Epithelial cell of esophagus (primary cell): Measurements from ENCODE around the gene RPS29.
"Not testable (repeated sequence)": the region's sequence is repeated elsewhere in the genome, so short reads cannot be mapped to it uniquely, and the experiment has no call there.

Experiments
- DNase-seq: peaks from one replicate; pipeline ENCODE4 v3.0.0; 2010; ENCODE audit warnings: low read depth
- H3K4me3 ChIP-seq: 2 replicates; pipeline ENCODE4 v1.5.1; 2011; ENCODE audit warnings: mild to moderate bottlenecking, low read length, control low read depth
- TF ChIP-seq, protein P1 (sequence below): IDR thresholded peaks from 2 replicates; pipeline ENCODE4 v1.5.1; 2011; ENCODE audit warnings: low read depth, mild to moderate bottlenecking, low read length, control low read depth, inconsistent platforms; ENCODE audit not compliant: insufficient read depth; ENCODE audit errors: missing control alignments

RPS29 gene

DNA sequence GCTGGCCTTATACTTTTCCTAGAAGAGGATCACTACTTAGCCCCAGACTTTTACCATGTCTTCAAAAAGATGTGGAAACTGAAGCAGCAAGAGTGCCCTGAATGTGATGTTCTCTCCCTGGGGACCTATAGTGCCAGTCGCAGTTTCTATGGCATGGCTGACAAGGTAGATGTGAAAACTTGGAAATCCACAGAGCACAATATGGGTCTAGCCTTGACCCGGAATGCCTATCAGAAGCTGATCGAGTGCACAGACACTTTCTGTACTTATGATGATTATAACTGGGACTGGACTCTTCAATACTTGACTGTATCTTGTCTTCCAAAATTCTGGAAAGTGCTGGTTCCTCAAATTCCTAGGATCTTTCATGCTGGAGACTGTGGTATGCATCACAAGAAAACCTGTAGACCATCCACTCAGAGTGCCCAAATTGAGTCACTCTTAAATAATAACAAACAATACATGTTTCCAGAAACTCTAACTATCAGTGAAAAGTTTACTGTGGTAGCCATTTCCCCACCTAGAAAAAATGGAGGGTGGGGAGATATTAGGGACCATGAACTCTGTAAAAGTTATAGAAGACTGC is 35.9 kb upstream of the RPS29 start:
- no peak for DNase-seq
- TF ChIP-seq, protein P1, sequence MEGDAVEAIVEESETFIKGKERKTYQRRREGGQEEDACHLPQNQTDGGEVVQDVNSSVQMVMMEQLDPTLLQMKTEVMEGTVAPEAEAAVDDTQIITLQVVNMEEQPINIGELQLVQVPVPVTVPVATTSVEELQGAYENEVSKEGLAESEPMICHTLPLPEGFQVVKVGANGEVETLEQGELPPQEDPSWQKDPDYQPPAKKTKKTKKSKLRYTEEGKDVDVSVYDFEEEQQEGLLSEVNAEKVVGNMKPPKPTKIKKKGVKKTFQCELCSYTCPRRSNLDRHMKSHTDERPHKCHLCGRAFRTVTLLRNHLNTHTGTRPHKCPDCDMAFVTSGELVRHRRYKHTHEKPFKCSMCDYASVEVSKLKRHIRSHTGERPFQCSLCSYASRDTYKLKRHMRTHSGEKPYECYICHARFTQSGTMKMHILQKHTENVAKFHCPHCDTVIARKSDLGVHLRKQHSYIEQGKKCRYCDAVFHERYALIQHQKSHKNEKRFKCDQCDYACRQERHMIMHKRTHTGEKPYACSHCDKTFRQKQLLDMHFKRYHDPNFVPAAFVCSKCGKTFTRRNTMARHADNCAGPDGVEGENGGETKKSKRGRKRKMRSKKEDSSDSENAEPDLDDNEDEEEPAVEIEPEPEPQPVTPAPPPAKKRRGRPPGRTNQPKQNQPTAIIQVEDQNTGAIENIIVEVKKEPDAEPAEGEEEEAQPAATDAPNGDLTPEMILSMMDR = no peak
- peak overlapping the region; percentile 98 for H3K4me3 ChIP-seq

DNA sequence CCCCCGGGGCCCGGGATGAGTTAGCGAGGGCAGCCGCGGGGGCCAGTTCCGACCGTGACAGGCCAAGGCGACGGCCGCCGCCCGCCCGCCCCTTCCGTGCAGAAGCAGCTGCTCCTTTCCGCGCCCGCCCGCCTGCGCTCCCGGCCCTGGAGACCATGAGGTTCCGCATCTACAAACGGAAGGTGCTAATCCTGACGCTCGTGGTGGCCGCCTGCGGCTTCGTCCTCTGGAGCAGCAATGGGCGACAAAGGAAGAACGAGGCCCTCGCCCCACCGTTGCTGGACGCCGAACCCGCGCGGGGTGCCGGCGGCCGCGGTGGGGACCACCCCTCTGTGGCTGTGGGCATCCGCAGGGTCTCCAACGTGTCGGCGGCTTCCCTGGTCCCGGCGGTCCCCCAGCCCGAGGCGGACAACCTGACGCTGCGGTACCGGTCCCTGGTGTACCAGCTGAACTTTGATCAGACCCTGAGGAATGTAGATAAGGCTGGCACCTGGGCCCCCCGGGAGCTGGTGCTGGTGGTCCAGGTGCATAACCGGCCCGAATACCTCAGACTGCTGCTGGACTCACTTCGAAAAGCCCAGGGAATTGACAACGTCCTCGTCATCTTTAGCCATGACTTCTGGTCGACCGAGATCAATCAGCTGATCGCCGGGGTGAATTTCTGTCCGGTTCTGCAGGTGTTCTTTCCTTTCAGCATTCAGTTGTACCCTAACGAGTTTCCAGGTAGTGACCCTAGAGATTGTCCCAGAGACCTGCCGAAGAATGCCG is 35.1 kb upstream of the RPS29 start:
- H3K4me3 ChIP-seq = peak overlapping the region; percentile 98
- DNase-seq = no peak
- TF ChIP-seq, protein P1 = no peak

GRCh38 chr14:49620182-49621113 is 34.3 kb upstream of the RPS29 start, which contains the start of the genes MGAT2 and RPL36AL:
Gene MGAT2, plus strand, starts transcription at chr14:49620799. Its CDS starts 470 bp downstream, at chr14:49621269.
Gene RPL36AL, minus strand, starts transcription at chr14:49620626. Its CDS starts 1,522 bp downstream, at chr14:49619104.
- TF ChIP-seq, protein P1 = peak; percentile 46
- DNase-seq = peak; percentile 99
- peak within 1 kb of the TSS; percentile 98 for H3K4me3 ChIP-seq

GRCh38 chr14:49619730-49620129 is 33.5 kb upstream of the RPS29 start:
- DNase-seq = no peak
- peak overlapping the region; percentile 98 for H3K4me3 ChIP-seq
- TF ChIP-seq, protein P1 = no peak

- DNase-seq = not testable (repeated sequence)
- peak overlapping the region; percentile 98 for H3K4me3 ChIP-seq
Measured at GRCh38 chr14:49619273-49619672, 33.1 kb upstream of the RPS29 start.

DNA sequence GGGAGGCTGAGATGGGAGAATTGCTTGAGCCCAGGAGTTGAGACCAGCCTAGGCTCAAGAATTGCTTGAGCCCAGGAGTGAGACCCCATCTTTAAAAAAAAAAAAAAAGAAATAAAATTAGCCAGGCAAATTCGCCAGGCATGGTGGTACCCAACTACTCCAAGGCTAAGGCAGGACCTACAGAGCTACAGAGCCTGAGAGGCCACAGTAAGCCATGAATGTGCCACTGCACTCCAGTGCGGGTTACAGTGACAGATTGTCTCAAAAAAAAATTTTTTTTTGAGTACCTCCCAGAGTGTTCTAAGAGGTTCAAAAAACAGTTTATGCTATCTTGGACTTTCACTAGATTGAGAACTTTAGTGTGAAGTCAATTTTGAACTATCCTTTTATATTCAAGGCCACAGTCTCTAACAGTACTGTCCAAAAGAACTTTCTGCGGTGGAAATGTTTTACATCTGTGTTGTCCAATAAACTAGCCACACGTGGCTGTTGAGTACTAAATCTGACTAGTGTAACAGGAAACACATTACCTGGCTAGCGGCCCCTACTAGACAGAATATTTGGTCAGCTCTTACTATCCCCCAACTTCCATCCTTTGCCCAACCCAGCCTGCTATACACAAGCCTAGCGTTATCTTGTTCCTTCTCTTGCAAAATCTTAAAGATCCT is 31.8 kb upstream of the RPS29 start:
- no peak overlapping the region for H3K4me3 ChIP-seq
- TF ChIP-seq, protein P1 = no peak
- DNase-seq = no peak
